GM19099 (cell line): ENCODE measurements around the gene CYP3A5.

Experiments used
- POLR2A ChIP-seq: IDR thresholded peaks from 3 replicates; pipeline ENCODE4 v1.6.1; 2011; ENCODE audit warnings: low read depth; ENCODE audit not compliant: insufficient read length; ENCODE audit errors: extremely low read depth

The CYP3A5 gene

DNA sequence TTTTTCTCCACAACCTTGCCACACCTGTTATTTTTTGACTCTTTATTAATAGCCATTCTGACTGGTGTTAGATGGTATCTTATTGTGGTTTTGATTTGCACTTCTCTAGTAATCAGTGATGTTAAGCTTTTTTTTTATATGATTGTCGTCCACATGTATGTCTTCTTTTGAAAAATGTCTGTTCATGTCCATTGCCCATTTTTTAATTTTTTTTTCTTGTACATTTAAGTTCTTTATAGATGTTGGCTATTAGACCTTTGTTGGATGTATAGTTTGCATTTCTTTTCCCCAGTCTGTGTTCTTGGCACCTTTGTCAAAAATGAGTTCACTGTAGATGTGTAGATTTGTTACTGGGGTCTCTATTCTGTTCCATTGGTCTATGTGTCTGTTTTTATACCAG is 34.2 kb downstream of the CYP3A5 start:
- no peak for TF ChIP-seq POLR2A

- no peak for TF ChIP-seq POLR2A
Measured at GRCh38 chr7:99644431-99644830, 35.4 kb downstream of the CYP3A5 start.

DNA sequence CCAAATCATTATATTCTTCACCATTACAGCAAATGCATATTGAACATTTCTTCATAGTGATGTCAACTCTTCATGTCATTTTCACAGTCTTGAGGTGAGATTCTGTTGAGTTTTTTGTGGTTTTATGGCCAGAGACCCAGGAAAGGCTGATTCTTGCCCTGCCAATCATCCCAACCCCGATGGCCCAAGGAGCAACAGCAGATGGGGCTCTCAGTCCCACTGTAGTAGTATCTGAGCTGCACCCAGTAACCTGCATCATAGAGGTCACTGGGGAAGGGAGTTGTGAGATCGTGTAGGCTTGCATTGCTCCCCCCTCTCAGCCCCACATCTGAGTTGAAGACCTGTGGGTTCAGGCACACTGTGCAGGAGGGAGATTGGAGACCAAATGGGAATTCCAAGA is 36.3 kb downstream of the CYP3A5 start:
- TF ChIP-seq POLR2A: no peak

DNA sequence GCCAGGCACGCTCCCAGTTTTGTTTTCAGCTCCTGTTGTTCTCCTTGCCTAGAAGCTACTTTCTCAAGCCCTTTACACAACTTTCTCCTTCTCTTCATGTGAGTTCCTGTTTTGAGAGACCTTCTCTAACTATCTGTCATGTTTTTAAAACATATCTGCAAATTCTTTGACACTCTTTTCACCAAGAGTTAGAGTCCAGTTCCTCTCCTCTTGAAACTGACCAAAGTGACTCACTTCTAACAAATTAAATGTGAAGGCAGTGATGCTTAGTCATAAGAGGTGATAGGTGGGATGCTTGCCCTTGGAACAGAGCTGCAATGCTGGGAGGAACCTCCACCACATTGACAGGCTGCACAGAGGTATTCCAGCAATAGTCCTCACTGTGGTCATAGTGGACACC is 37.8 kb downstream of the CYP3A5 start:
- TF ChIP-seq POLR2A: no peak

DNA sequence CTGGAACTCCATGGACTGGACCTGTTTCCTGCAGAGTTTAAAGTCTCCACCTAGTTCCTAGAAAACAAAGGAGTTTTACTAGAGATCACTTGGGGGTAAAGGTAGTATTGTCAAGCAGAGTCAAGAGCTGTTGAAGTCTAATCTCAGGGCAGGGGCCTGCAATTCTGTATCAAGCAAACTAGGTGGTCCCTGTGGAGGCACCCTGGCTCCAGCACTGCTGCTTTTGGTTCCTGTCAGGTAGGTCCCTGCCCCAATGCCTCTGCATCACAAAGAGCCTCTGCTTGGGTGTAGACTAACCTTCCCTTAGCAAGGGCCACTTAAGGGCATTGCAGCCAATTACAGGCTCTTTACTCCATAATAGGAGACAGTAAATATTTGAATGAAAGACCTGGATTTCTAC is 40.5 kb downstream of the CYP3A5 start:
- no peak for TF ChIP-seq POLR2A

DNA sequence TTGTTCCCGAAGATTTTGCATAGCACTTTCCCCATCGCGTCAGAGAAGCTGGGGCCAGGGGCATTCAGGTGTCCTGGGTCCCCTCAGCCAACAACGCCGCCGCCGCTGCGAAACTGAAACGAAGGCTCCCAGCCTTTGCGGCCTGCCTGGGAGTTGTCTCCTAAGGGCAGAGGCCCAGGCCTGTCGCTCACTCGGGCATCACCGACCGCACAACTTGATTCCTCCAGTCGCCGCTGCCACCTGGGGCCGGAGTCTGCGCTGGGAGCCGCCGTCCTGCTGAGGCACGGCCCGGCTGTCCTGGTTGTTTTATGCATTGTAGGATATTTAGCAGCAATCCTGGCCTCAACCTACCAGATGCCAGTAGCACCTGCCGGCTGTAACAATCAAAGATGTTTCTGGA is 41.1 kb downstream of the CYP3A5 start:
- TF ChIP-seq POLR2A: no peak

DNA sequence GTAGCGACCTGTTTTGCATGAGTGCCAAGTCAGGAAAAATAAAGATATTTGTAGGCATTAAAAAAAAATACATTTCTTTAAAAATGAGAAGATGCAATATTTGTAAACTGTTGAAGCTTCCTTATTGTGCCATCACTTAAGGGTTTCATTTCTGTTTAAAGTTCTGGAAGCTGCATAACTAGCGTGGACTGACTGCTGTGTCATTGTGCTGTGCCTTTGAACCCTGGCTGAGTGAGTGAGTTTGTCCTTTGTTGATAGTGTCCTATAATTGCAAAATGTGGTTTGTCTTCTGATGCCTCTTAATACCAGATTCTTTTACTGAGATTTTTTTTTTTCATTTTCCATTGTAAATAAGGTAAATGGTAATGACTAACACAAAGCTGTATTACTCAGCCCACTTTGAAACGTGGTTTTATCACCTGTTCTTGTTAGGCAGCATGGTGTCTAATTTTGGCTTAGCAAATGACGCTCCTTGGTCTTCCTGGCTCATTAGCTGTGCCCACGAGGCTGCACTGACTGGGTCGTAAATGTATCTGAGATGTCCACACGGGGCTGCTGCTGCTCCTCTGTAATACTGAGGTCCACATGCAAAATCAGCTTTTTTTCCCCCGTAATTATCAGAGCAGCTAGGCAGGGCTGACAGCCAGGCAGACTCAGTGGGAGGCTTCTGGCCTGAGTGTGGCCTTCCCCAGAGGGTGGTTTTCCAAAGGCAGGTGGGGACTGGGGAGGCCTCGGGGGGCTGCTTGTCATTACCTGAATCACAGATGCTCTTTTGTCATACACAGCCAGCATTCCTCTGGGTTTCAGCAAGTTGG is 48.3 kb downstream of the CYP3A5 start:
- no peak for TF ChIP-seq POLR2A

- no peak for TF ChIP-seq POLR2A
Measured at GRCh38 chr7:99629643-99630042, 50.2 kb downstream of the CYP3A5 start.

DNA sequence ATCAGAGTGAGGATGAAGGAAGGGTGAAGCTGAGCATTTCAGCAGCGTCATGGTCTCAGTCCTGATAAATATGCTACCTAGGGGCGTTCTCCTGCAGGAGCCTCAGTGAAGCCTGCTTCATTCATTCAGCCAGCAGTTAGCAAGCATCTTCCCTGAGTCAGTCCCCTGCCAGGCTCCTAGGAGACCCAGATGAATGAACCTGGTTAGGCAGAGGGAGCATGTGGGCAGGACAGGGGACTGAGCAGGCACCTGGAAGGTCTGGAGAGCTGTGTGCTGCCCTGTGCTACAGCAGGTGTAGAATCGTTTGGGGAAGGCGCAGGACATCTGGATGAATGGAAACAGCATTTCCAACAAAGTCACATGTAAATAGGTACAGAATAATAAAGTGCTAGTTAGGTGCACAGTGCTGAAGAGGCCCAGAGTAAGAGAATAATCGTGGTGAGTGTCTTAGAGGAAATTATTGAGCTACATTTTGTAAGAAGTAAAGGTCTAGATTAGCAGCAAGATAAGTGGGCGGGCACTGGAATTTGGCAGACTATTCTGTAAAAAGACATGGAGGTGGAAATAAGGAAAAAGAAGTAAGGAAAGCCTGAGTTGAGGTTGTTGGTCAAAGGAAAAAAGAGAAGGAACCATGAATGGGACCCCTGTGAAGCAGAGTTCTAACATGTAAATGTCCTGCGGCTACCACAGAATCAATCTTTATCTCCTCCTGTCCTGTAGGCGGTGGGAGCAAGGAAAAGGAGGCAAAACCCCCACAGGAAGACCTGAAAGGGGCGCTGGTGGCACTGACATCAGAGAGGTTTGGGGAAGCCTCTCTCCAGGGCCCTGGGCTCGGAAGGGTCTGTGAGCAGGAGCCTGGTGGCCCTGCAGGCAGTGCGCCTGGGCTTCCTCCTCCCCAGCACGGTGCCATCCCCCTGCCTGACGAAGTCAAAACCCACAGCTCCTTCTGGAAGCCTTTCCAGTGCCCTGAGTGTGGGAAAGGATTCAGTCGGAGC is 51.0 kb downstream of the CYP3A5 start:
- no peak for TF ChIP-seq POLR2A

DNA sequence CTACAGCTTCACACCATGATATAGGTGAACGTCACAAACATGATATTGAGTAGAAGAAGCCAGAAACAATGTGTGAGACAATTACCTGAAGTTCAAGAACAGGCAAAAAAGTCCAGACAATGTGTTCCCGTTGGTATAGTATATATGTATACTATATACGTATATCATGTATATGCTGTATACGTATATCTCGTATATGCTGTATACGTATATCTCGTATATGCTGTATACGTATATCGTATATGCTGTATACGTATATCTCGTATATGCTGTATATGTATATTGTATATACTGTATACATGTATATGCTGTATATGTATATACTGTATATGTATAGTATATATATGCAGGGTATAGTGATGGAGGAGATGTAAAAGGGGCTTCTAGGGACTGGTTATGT is 52.3 kb downstream of the CYP3A5 start:
- no peak for TF ChIP-seq POLR2A

GRCh38 chr7:99626661-99627060 is 53.1 kb downstream of the CYP3A5 start:
- no peak for TF ChIP-seq POLR2A

- no peak for TF ChIP-seq POLR2A
Measured at GRCh38 chr7:99625961-99626360, 53.8 kb downstream of the CYP3A5 start.

DNA sequence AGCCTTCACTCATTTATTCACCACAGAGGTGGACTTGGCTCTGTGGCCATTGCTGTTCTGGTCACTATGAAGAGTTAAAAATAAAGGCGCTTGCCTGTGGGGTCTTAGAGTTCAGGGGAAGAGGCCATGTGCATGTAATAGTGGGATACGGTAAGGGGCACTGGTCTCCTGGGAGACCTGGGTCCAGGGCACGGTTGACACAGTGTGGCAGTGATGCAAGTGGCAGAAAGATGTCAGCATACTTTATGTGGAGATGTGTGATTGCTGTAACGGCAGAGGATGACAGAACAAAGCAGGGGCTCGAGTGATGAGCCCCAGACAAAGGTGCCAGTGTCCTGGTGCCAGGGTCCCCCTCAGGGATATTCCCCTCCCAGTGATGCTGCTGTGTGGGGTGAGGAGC is 54.5 kb downstream of the CYP3A5 start:
- no peak for TF ChIP-seq POLR2A

DNA sequence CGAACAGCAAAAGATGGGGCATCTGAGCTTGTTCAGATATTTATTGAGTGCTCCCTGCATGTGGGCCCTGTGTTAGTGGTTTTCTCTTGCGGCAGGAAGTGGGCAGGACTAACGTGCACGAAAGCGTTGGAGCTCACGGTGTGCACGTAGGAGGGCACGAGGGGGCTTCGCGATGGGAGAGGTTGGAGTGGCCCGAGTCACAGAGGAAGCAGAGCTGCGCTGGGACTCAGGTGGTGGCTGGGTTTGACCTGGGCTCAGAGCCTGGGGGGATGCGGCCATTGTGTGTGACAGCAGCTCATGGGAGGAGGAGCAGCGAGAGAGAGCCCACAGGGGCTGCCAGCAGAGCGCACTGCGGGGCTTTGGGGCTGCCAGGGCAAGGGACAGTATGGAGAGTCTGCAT is 55.3 kb downstream of the CYP3A5 start:
- no peak for TF ChIP-seq POLR2A

DNA sequence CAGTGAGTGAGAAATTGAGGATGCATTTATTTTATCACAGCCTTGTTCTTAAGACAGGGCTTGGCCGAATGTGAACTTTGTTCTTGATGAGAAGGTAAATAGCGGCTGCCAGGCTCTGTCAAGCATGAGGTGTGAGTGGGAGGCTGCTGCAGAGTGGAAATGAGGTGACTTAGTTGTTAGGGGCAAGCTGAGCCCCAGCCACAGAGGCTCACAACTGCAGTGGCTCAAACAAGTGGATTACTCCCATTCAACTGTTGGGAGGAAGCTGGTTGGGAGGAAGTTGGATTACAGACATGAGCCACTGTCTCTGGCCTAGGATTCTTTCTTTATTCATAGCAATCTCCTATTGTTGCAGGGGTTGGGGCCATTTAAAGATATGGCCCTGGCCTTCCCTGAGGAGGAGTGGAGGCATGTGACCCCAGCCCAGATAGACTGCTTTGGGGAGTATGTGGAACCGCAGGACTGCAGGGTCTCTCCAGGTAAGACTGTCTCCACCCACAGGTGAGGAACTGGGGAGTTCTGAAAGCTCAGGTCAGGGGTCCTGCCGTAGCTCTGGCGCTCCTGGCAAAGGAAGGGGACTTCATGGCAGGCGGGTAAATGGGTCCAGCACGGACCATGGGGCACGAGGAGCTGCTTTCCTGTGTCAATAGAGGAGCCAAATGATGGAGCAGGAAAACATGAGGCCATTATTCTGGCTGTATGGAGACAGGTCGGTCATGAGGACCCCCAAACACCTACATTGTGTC is 55.9 kb downstream of the CYP3A5 start:
- TF ChIP-seq POLR2A: no peak

DNA sequence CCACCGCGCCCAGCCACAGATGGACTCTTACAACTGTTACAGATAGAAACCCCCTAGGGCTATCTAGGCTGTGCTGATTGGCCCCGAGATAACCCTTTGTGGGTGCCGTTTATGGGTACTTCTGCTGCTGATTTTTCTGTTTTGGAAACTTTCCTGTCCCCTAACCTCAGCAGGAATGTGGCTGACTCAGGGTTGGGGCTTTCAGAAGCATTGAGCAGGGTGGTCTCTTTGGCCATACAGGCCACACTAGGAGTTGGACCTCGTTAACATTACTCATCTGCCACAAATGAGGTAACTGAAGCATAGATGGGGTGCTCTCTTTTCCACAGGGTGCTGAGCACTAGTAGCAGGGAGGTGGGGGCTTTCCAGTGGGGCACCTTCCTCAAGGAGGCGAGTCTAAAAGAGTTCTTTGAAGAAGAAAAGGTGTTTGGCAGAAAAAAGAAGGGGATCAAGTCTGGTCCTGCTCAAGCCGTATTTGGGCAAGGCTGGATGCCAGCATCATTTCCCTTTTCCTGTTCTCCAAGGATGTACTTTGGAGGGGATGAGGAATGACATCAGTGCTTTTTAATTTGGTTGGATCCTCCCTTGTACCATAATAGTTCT is 56.6 kb downstream of the CYP3A5 start:
- TF ChIP-seq POLR2A: no peak

GRCh38 chr7:99622596-99622995 is 57.2 kb downstream of the CYP3A5 start:
- no peak for TF ChIP-seq POLR2A
